HEK293 (cell line): ENCODE results near the gene UPK3A.

Experiments used
- CTCF ChIP-seq: fragments of 450-650 bp; formaldehyde crosslinking; IDR thresholded peaks from 2 replicates; pipeline ENCODE4 v1.5.1; 2016; ENCODE audit warnings: missing biosample characterization, missing genetic modification characterization
- SP2 ChIP-seq: fragments of 450-650 bp; formaldehyde crosslinking; IDR thresholded peaks from 2 replicates; pipeline ENCODE4 v1.5.1; 2016; ENCODE audit warnings: missing biosample characterization, missing genetic modification characterization
- ZBTB7A ChIP-seq: fragments of 450-650 bp; formaldehyde crosslinking; IDR thresholded peaks from 2 replicates; pipeline ENCODE4 v1.5.1; 2016; ENCODE audit warnings: low read depth, missing biosample characterization, missing genetic modification characterization
- ZFP37 ChIP-seq: fragments of 450-650 bp; formaldehyde crosslinking; IDR thresholded peaks from 2 replicates; pipeline ENCODE4 v1.5.1; 2016; ENCODE audit warnings: missing biosample characterization, missing genetic modification characterization
- ZFP41 ChIP-seq: fragments of 450-650 bp; formaldehyde crosslinking; IDR thresholded peaks from 2 replicates; pipeline ENCODE4 v1.5.1; 2016; ENCODE audit warnings: missing biosample characterization, missing genetic modification characterization, borderline replicate concordance
- ZNF174 ChIP-seq: fragments of 450-650 bp; formaldehyde crosslinking; IDR thresholded peaks from 2 replicates; pipeline ENCODE4 v1.5.0; 2017; ENCODE audit warnings: missing biosample characterization, mild to moderate bottlenecking, missing genetic modification characterization
- ZNF274 ChIP-seq, 2 experiments: fragments of 200-500 bp in 1 of 2; fragments of 450-650 bp in 1 of 2; sonication (Bioruptor generic) in 1 of 2; formaldehyde crosslinking in 1 of 2; IDR thresholded peaks; 2 replicates each; pipeline versions ENCODE4 v1.5.1 to v1.6.1; 2014 to 2016; ENCODE audit warnings: borderline replicate concordance in 1 of 2, inconsistent platforms in 1 of 2, low read length in 1 of 2, missing biosample characterization in 1 of 2, missing genetic modification characterization in 1 of 2
- ZNF366 ChIP-seq: fragments of 450-650 bp; formaldehyde crosslinking; conservative IDR thresholded peaks from 2 replicates; pipeline ENCODE4 v1.5.1; 2016; ENCODE audit warnings: missing biosample characterization, missing genetic modification characterization
- ZNF629 ChIP-seq: fragments of 450-650 bp; formaldehyde crosslinking; IDR thresholded peaks from 2 replicates; pipeline ENCODE4 v1.5.1; 2017; ENCODE audit warnings: missing biosample characterization, missing genetic modification characterization
- TF ChIP-seq, protein P1 (sequence below): fragments of 450-650 bp; formaldehyde crosslinking; IDR thresholded peaks from 2 replicates; pipeline ENCODE4 v1.5.1; 2016; ENCODE audit warnings: missing biosample characterization, missing genetic modification characterization

DNA sequence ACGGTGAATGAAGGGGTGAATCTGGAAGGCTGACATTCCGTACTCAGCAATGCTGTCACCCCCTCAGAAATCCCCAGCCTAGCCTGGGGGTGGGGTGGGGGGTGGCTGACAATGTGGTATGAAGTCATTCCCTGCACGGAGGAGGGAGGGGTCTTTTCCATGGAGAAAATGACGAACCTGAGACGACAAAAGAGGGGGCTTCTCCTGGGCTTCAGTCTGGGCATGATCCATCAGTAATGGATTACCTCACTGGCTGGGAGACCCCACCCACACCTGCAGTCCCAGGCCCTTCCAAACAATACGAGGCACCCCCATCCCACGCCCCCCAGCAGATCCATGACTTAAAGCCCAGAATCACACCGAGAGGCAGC, 45.1 kb upstream of the UPK3A start:
- no peak for TF ChIP-seq ZBTB7A (tag by site-specific recombination)
- no peak for TF ChIP-seq CTCF (tag by site-specific recombination)
- 0 out of 2 replicates have a peak, but pooled peaks have one; percentile 37 for TF ChIP-seq ZNF629 (tag by site-specific recombination)
- TF ChIP-seq ZFP41 (tag by site-specific recombination): no peak
- no peak for TF ChIP-seq SP2 (tag by site-specific recombination)
- no peak for TF ChIP-seq ZNF274 (IDR thresholded peaks at IDR 0.05; ENCODE audit: low read length)
- TF ChIP-seq ZNF274 (tag by site-specific recombination; IDR thresholded peaks at IDR 0.05; ENCODE audit: borderline replicate concordance): no peak
- no peak for TF ChIP-seq ZFP37 (tag by site-specific recombination)
- no peak for TF ChIP-seq ZNF174 (tag by site-specific recombination)
- TF ChIP-seq, protein P1, sequence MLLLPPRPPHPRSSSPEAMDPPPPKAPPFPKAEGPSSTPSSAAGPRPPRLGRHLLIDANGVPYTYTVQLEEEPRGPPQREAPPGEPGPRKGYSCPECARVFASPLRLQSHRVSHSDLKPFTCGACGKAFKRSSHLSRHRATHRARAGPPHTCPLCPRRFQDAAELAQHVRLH: no peak
- TF ChIP-seq ZNF366 (tag by site-specific recombination): no peak
